ENCODE results near the gene FOXN1. TPM values are rescaled to one million over a fixed set of nuclear protein-coding genes. Genes with fewer than 3 reads are reported as not detected.

The FOXN1 gene
- total RNA-seq, 1 experiment from 2014 or later: 0.48 TPM

GRCh38 chr17:28579526-28579925, 73.4 kb downstream of the FOXN1 start:
- H3K9me3 ChIP-seq: no peaks in the 10 kb centered on the region
- TF ChIP-seq, protein P1, sequence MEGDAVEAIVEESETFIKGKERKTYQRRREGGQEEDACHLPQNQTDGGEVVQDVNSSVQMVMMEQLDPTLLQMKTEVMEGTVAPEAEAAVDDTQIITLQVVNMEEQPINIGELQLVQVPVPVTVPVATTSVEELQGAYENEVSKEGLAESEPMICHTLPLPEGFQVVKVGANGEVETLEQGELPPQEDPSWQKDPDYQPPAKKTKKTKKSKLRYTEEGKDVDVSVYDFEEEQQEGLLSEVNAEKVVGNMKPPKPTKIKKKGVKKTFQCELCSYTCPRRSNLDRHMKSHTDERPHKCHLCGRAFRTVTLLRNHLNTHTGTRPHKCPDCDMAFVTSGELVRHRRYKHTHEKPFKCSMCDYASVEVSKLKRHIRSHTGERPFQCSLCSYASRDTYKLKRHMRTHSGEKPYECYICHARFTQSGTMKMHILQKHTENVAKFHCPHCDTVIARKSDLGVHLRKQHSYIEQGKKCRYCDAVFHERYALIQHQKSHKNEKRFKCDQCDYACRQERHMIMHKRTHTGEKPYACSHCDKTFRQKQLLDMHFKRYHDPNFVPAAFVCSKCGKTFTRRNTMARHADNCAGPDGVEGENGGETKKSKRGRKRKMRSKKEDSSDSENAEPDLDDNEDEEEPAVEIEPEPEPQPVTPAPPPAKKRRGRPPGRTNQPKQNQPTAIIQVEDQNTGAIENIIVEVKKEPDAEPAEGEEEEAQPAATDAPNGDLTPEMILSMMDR (IDR thresholded peaks at IDR 0.05; ENCODE audit: insufficient read depth in 1 of 2, low read depth in 1 of 2, low read length in 1 of 2, severe bottlenecking in 1 of 2, unreplicated experiment in 1 of 2): no peak
- Mint-ChIP-seq H3K4me1 (ENCODE audit: low read depth, unreplicated experiment) (peaks cover 7% of the 10 kb centered on the region), H3K27me3 (ENCODE audit: insufficient read depth, unreplicated experiment) (no peaks in the 10 kb centered on the region), H3K27ac (ENCODE audit: unreplicated experiment) (no peak overlapping the region), H3K36me3 (ENCODE audit: insufficient read depth, unreplicated experiment) (peaks cover 10% of the 10 kb centered on the region), H3K4me3 (ENCODE audit: unreplicated experiment) (no peak overlapping the region), H3K9me3 (ENCODE audit: unreplicated experiment) (no peaks in the 10 kb centered on the region)
- intact Hi-C loops (cut with micrococcal nuclease; ENCODE audit: unreplicated experiment): loop anchor here (10.0 kb wide), 1 partner anchor 245 kb away; the partner anchor contains the start of genes IFT20 and TNFAIP1
- H3K4me1 ChIP-seq: peaks cover 12% of the 10 kb centered on the region
- BruUV-seq (replicated peaks): no TSS peak
- no peaks in the 10 kb centered on the region for H3K27me3 ChIP-seq (replicated peaks; ENCODE audit: control insufficient read depth, insufficient read depth, low read length)
- ChIA-PET POLR2A (no interaction called here), CTCF (no interaction called here)
- H3K36me3 ChIP-seq (ENCODE audit: control insufficient read depth, insufficient read depth, low read length): peaks cover 8% of the 10 kb centered on the region
- no peak for DNase-seq
- H3K4me3 ChIP-seq (ENCODE audit: low read depth, low read length): no peak overlapping the region

DNA sequence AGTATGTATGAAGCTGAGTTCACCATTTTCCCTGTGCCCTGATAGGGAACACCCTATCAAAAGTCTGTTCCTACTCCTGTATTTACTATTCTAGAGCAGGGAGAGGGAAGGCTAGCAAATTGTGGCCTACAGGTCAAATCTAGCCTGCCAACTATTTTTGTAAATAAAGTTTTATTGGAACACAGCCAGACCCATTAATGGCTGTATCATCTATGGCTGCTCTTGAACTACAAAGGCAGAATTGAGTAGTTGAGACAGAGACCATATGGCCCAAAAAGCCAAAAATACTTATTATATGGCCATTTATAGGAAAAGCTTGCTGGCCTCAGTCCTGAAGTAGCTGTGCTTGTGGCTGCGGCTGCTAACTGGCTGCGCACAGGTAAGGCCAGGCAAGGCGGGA, 74.8 kb downstream of the FOXN1 start:
- peaks cover 14% of the 10 kb centered on the region for H3K36me3 ChIP-seq (ENCODE audit: control insufficient read depth, insufficient read depth, low read length)
- no peak overlapping the region for H3K27ac Mint-ChIP-seq (ENCODE audit: unreplicated experiment)
- intact Hi-C loops (cut with micrococcal nuclease; ENCODE audit: unreplicated experiment): no loop called here
- TF ChIP-seq, protein P1 (IDR thresholded peaks at IDR 0.05; ENCODE audit: insufficient read depth in 1 of 2, low read depth in 1 of 2, low read length in 1 of 2, severe bottlenecking in 1 of 2, unreplicated experiment in 1 of 2): no peak
- ChIA-PET CTCF (no interaction called here), POLR2A (no interaction called here)
- no peaks in the 10 kb centered on the region for H3K27me3 ChIP-seq (replicated peaks; ENCODE audit: control insufficient read depth, insufficient read depth, low read length)
- H3K27me3 Mint-ChIP-seq (ENCODE audit: insufficient read depth, unreplicated experiment): no peaks in the 10 kb centered on the region
- H3K9me3 ChIP-seq: no peaks in the 10 kb centered on the region
- H3K36me3 Mint-ChIP-seq (ENCODE audit: insufficient read depth, unreplicated experiment): peaks cover 20% of the 10 kb centered on the region
- BruUV-seq (replicated peaks): no TSS peak
- H3K4me1 Mint-ChIP-seq (ENCODE audit: low read depth, unreplicated experiment): peaks cover 11% of the 10 kb centered on the region
- H3K9me3 Mint-ChIP-seq (ENCODE audit: unreplicated experiment): no peaks in the 10 kb centered on the region
- no peak for DNase-seq
- peaks cover 11% of the 10 kb centered on the region for H3K4me1 ChIP-seq
- no peak overlapping the region for H3K4me3 Mint-ChIP-seq (ENCODE audit: unreplicated experiment)
- no peak overlapping the region for H3K4me3 ChIP-seq (ENCODE audit: low read depth, low read length)

- no TSS peak for BruUV-seq (replicated peaks)
- Histone ChIP-seq H3K4me1 (no peaks in the 10 kb centered on the region), H3K4me3 (ENCODE audit: low read depth, low read length) (no peak overlapping the region), H3K9me3 (no peaks in the 10 kb centered on the region), H3K36me3 (ENCODE audit: control insufficient read depth, insufficient read depth, low read length) (peaks cover 14% of the 10 kb centered on the region), H3K27me3 (replicated peaks; ENCODE audit: control insufficient read depth, insufficient read depth, low read length) (no peaks in the 10 kb centered on the region)
- H3K9me3 Mint-ChIP-seq (ENCODE audit: unreplicated experiment): no peaks in the 10 kb centered on the region
- intact Hi-C loops (cut with micrococcal nuclease; ENCODE audit: unreplicated experiment): no loop called here
- no peak overlapping the region for H3K27ac Mint-ChIP-seq (ENCODE audit: unreplicated experiment)
- peaks cover 28% of the 10 kb centered on the region for H3K36me3 Mint-ChIP-seq (ENCODE audit: insufficient read depth, unreplicated experiment)
- TF ChIP-seq, protein P1 (IDR thresholded peaks at IDR 0.05; ENCODE audit: insufficient read depth in 1 of 2, low read depth in 1 of 2, low read length in 1 of 2, severe bottlenecking in 1 of 2, unreplicated experiment in 1 of 2): no peak
- H3K4me3 Mint-ChIP-seq (ENCODE audit: unreplicated experiment): no peak overlapping the region
- peaks cover 6% of the 10 kb centered on the region for H3K4me1 Mint-ChIP-seq (ENCODE audit: low read depth, unreplicated experiment)
- no peaks in the 10 kb centered on the region for H3K27me3 Mint-ChIP-seq (ENCODE audit: insufficient read depth, unreplicated experiment)
- no peak for DNase-seq
- ChIA-PET POLR2A (no interaction called here), CTCF (interaction anchor here (0.7 kb wide), 1 partner anchor 88 kb away, joined by 3 read pairs; no protein-coding TSS in a partner anchor)
These were observed 76.4 kb downstream of the FOXN1 start for GRCh38 chr17:28582513-28582912.
